H9 (cell line): ENCODE measurements around the gene KRT27. TPM values are rescaled to one million over a fixed set of nuclear protein-coding genes. Genes with fewer than 3 reads are reported as not detected.

ENCODE experiments used
- DNase-seq: peaks from one replicate; pipeline ENCODE4 v3.0.0-alpha.2; 2017
- H2AFZ ChIP-seq: one replicate; pipeline ENCODE4 v1.6.1; 2013; ENCODE audit warnings: mild to moderate bottlenecking, low read length, control low read depth, moderate library complexity
- H2AK5ac ChIP-seq: 2 replicates; pipeline ENCODE4 v1.6.1; 2013; ENCODE audit warnings: low read length, control low read depth, mixed read lengths; ENCODE audit not compliant: insufficient read length
- H2BK120ac ChIP-seq: one replicate; pipeline ENCODE4 v1.6.1; 2013; ENCODE audit warnings: low read depth, mild to moderate bottlenecking, low read length, control low read depth, inconsistent platforms; ENCODE audit not compliant: poor library complexity, severe bottlenecking
- H2BK12ac ChIP-seq: 2 replicates; pipeline ENCODE4 v1.6.1; 2013; ENCODE audit warnings: low read length, control low read depth, mixed read lengths, low read depth; ENCODE audit not compliant: insufficient read length
- H2BK15ac ChIP-seq: 2 replicates; pipeline ENCODE4 v1.6.1; 2013; ENCODE audit warnings: low read depth, low read length, control low read depth
- H2BK20ac ChIP-seq: one replicate; pipeline ENCODE4 v1.6.1; 2013; ENCODE audit warnings: low read depth, mild to moderate bottlenecking, low read length, control low read depth, inconsistent platforms; ENCODE audit not compliant: poor library complexity, severe bottlenecking
- H2BK5ac ChIP-seq: 2 replicates; pipeline ENCODE4 v1.6.1; 2013; ENCODE audit warnings: low read length, control low read depth, mixed read lengths; ENCODE audit not compliant: insufficient read length
- H3K14ac ChIP-seq: 2 replicates; pipeline ENCODE4 v1.6.1; 2013; ENCODE audit warnings: low read length, control low read depth; ENCODE audit not compliant: insufficient read depth
- H3K18ac ChIP-seq: 2 replicates; pipeline ENCODE4 v1.6.1; 2013; ENCODE audit warnings: low read depth, mild to moderate bottlenecking, mixed read lengths, low read length, control low read depth; ENCODE audit not compliant: insufficient read length
- H3K23ac ChIP-seq: 2 replicates; pipeline ENCODE4 v1.6.1; 2013; ENCODE audit warnings: low read length, control low read depth, mixed read lengths, low read depth; ENCODE audit not compliant: insufficient read length
- H3K23me2 ChIP-seq: 2 replicates; pipeline ENCODE4 v1.6.1; 2013; ENCODE audit warnings: low read depth, mild to moderate bottlenecking, mixed read lengths, low read length, control low read depth; ENCODE audit not compliant: insufficient read length, poor library complexity, severe bottlenecking
- H3K27ac ChIP-seq: 2 replicates; pipeline ENCODE4 v1.5.1; 2013; ENCODE audit warnings: low read length, control low read depth, mixed read lengths, low read depth; ENCODE audit not compliant: insufficient read length
- H3K27me3 ChIP-seq: 2 replicates; pipeline ENCODE4 v1.6.1; 2013; ENCODE audit warnings: low read length, control low read depth, inconsistent platforms; ENCODE audit not compliant: insufficient read depth
- H3K4ac ChIP-seq: 2 replicates; pipeline ENCODE4 v1.6.1; 2013; ENCODE audit warnings: low read depth, mild to moderate bottlenecking, control low read depth, inconsistent platforms, low read length, moderate library complexity
- H3K4me1 ChIP-seq: 2 replicates; pipeline ENCODE4 v1.6.1; 2013; ENCODE audit warnings: low read length, control low read depth, inconsistent platforms; ENCODE audit not compliant: insufficient read depth
- H3K4me2 ChIP-seq: 2 replicates; pipeline ENCODE4 v1.6.1; 2013; ENCODE audit warnings: low read length, control low read depth, mixed read lengths; ENCODE audit not compliant: insufficient read length, insufficient read depth
- H3K56ac ChIP-seq: 2 replicates; pipeline ENCODE4 v1.6.1; 2013; ENCODE audit warnings: low read depth, mild to moderate bottlenecking, mixed read lengths, low read length, control low read depth; ENCODE audit not compliant: insufficient read length
- H3K79me1 ChIP-seq: 2 replicates; pipeline ENCODE4 v1.6.1; 2013; ENCODE audit warnings: low read depth, mild to moderate bottlenecking, moderate library complexity, low read length, control low read depth, inconsistent platforms; ENCODE audit not compliant: insufficient read depth, poor library complexity, severe bottlenecking
- H3K79me2 ChIP-seq: 2 replicates; pipeline ENCODE4 v1.6.1; 2013; ENCODE audit warnings: low read length, control low read depth, inconsistent platforms; ENCODE audit not compliant: insufficient read depth
- H3K9ac ChIP-seq: 2 replicates; pipeline ENCODE4 v1.6.1; 2013; ENCODE audit warnings: low read length, control low read depth, mixed read lengths; ENCODE audit not compliant: insufficient read length; ENCODE audit errors: extremely low read depth
- H3K9me3 ChIP-seq: one replicate; pipeline ENCODE4 v1.6.1; 2013; ENCODE audit warnings: low read depth, low read length, inconsistent platforms; ENCODE audit not compliant: control insufficient read depth
- H3T11ph ChIP-seq: one replicate; pipeline ENCODE4 v1.6.1; 2013; ENCODE audit warnings: mild to moderate bottlenecking, low read length, control low read depth, inconsistent platforms
- H4K20me1 ChIP-seq: one replicate; pipeline ENCODE4 v1.6.1; 2013; ENCODE audit not compliant: control insufficient read depth, insufficient read length, insufficient read depth
- H4K5ac ChIP-seq: 2 replicates; pipeline ENCODE4 v1.6.1; 2013; ENCODE audit warnings: low read depth, mild to moderate bottlenecking, mixed read lengths, low read length, control low read depth; ENCODE audit not compliant: insufficient read length
- H4K8ac ChIP-seq: replicated peaks from 2 replicates; pipeline ENCODE4 v1.6.1; 2013; ENCODE audit warnings: low read length, control low read depth, mixed read lengths, low read depth; ENCODE audit not compliant: insufficient read length
- H4K91ac ChIP-seq: 2 replicates; pipeline ENCODE4 v1.6.1; 2013; ENCODE audit warnings: low read depth, mild to moderate bottlenecking, moderate library complexity, mixed read lengths, low read length, control low read depth; ENCODE audit not compliant: insufficient read length
- H3K27ac Mint-ChIP-seq, 3 experiments: 2 replicates in 2 of 3; 3 replicates in 1 of 3; pipeline ENCODE4 v1.8.0; 2020 to 2021; ENCODE audit warnings: mixed read lengths in 3 of 3, mild to moderate bottlenecking in 1 of 3, moderate library complexity in 1 of 3
- H3K27me3 Mint-ChIP-seq: 2 replicates; pipeline ENCODE4 v1.8.0; 2021; ENCODE audit warnings: low read depth, mild to moderate bottlenecking, moderate library complexity, mixed read lengths
- H3K36me3 Mint-ChIP-seq, 3 experiments: 2 replicates in 2 of 3; 3 replicates in 1 of 3; pipeline ENCODE4 v1.8.0; 2020 to 2021; ENCODE audit warnings: low read depth in 3 of 3, mixed read lengths in 3 of 3; ENCODE audit not compliant: insufficient read depth in 1 of 3
- H3K4me1 Mint-ChIP-seq, 2 experiments: 2 replicates each; pipeline ENCODE4 v1.8.0; 2020; ENCODE audit warnings: mixed read lengths in 2 of 2
- H3K4me3 Mint-ChIP-seq, 2 experiments: 2 replicates in 1 of 2; 3 replicates in 1 of 2; pipeline ENCODE4 v1.8.0; 2020 to 2021; ENCODE audit warnings: mild to moderate bottlenecking in 2 of 2, mixed read lengths in 2 of 2, moderate library complexity in 1 of 2
- H3K9me3 Mint-ChIP-seq, 2 experiments: 2 replicates in 1 of 2; 3 replicates in 1 of 2; pipeline ENCODE4 v1.8.0; 2020; ENCODE audit warnings: mild to moderate bottlenecking in 2 of 2, mixed read lengths in 2 of 2, moderate library complexity in 1 of 2
- WGBS: extraction: QIAGEN DNeasy Blood & Tissue Kit; methylation state at CpG from one replicate; pipeline ENCODE4 v1.1.7; 2013; ENCODE audit warnings: missing lambda C conversion rate, low lambda C conversion rate, mixed read lengths; ENCODE audit not compliant: insufficient read length; ENCODE audit errors: extremely low coverage; 5-methylcytosine and 5-hydroxymethylcytosine counted together
- total RNA-seq: library from RNA; stranded (reverse); gene quantifications from 2 replicates; pipeline ENCODE4 v1.2.1, GENCODE V29; 2021
- TF ChIP-seq, protein P1 (sequence below): fragments of 200-600 bp; sonication (generic); conservative IDR thresholded peaks from 3 replicates; pipeline ENCODE4 v1.8.0; 2021; ENCODE audit warnings: antibody characterized with exemption, mild to moderate bottlenecking

KRT27 gene
- total RNA-seq, 1 experiment from 2014 or later, result not detected

DNA sequence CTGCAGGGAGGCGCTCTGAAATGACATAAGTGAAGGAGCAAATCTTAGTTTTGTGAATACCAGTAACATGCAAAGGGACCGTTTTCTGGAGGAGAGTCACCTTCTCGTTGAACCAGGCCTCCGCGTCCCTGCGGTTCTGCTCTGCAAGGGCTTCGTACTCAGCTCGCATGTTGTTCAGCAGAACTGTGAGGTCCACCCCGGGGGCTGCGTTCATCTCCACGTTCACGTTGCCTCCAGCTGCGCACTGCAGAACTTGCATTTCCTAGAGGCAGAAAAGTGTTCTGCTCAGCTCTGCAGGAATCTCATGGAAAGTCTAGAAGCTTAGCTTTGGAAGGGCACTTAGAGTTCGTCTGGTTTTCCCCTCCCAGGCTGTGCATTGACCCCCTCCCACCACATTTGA is 31.3 kb downstream of the KRT27 start:
- Mint-ChIP-seq H3K27ac (no peak overlapping the region; a peak in 1 of 7 replicates), H3K4me1 (no peaks in the 10 kb centered on the region; a peak in 1 of 4 replicates), H3K4me3 (no peak overlapping the region), H3K27me3 (peaks cover 21% of the 10 kb centered on the region), H3K36me3 (no peaks in the 10 kb centered on the region), H3K9me3 (peaks cover 0 to 3% of the 10 kb centered on the region in 2 experiments; a peak in 1 of 5 replicates)
- no peak overlapping the region for H2AK5ac ChIP-seq
- no peaks in the 10 kb centered on the region for H3K4me1 ChIP-seq
- H3K27ac ChIP-seq, result no peak overlapping the region
- no CpG with 5 or more reads among the region's 14 CpGs for WGBS
- no peaks in the 10 kb centered on the region for H3K23me2 ChIP-seq
- no peak overlapping the region for H4K5ac ChIP-seq
- H3K4ac ChIP-seq, result no peak overlapping the region
- no peak overlapping the region for H2BK20ac ChIP-seq
- H2BK5ac ChIP-seq, result no peak overlapping the region
- H3K27me3 ChIP-seq, result no peaks in the 10 kb centered on the region
- H3T11ph ChIP-seq, result no peak overlapping the region
- no peak overlapping the region for H4K91ac ChIP-seq
- TF ChIP-seq, protein P1, sequence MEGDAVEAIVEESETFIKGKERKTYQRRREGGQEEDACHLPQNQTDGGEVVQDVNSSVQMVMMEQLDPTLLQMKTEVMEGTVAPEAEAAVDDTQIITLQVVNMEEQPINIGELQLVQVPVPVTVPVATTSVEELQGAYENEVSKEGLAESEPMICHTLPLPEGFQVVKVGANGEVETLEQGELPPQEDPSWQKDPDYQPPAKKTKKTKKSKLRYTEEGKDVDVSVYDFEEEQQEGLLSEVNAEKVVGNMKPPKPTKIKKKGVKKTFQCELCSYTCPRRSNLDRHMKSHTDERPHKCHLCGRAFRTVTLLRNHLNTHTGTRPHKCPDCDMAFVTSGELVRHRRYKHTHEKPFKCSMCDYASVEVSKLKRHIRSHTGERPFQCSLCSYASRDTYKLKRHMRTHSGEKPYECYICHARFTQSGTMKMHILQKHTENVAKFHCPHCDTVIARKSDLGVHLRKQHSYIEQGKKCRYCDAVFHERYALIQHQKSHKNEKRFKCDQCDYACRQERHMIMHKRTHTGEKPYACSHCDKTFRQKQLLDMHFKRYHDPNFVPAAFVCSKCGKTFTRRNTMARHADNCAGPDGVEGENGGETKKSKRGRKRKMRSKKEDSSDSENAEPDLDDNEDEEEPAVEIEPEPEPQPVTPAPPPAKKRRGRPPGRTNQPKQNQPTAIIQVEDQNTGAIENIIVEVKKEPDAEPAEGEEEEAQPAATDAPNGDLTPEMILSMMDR, result no peak
- no peak for DNase-seq
- no peak overlapping the region for H2BK12ac ChIP-seq
- H4K20me1 ChIP-seq, result no peaks in the 10 kb centered on the region
- H3K56ac ChIP-seq, result no peak overlapping the region
- H3K4me2 ChIP-seq, result no peak overlapping the region
- no peaks in the 10 kb centered on the region for H3K79me1 ChIP-seq
- H3K79me2 ChIP-seq, result no peaks in the 10 kb centered on the region
- H3K23ac ChIP-seq, result no peak overlapping the region
- H2BK15ac ChIP-seq, result no peak overlapping the region
- no peak overlapping the region for H3K18ac ChIP-seq
- H2BK120ac ChIP-seq, result no peak overlapping the region
- no peak overlapping the region for H3K14ac ChIP-seq
- H3K9ac ChIP-seq, result no peak overlapping the region
- no peaks in the 10 kb centered on the region for H3K9me3 ChIP-seq
- H2AFZ ChIP-seq, result no peak overlapping the region
- no peak overlapping the region for H4K8ac ChIP-seq
